Measurements from ENCODE around the gene CADM4.

CADM4 gene

DNA sequence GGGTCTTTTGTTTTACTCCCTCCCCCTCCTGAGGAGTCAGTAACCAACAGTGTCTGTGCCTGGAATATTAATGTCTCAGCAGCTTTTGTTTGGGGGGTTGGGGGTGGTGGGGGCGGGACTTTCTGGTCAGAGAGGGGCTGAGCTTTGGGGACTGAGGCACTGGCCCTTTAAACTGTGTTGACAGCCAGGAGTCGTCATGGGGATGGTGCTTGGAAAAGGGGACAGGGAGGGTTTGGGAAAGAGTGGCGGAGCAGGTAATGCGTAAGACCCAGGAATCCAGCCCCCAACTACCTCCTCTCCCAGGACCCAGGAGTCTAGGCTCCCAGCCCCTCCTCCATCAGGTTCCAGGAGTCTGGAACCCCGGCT is 5.2 kb downstream of the CADM4 start:
- no peak overlapping the region for H3K23ac ChIP-seq (ENCODE audit: low read length)
- H2BK120ac ChIP-seq (ENCODE audit: insufficient read depth, low read length, poor library complexity) = no peak overlapping the region
- H3K36me3 ChIP-seq (ENCODE audit: control insufficient read depth in 1 of 2, insufficient read depth in 2 of 2, low read length in 2 of 2) = no peaks in the 10 kb centered on the region
- no peak overlapping the region for H3K27ac ChIP-seq (ENCODE audit: low read depth, low read length)
- H3K4ac ChIP-seq (ENCODE audit: low read depth, low read length) = no peak overlapping the region
- no peak overlapping the region for H3K18ac ChIP-seq (ENCODE audit: low read length)
- peak overlapping the region; percentile 5 for H2AFZ ChIP-seq (ENCODE audit: insufficient read depth, low read length, poor library complexity)
- H2BK5ac ChIP-seq (ENCODE audit: low read depth, low read length, poor library complexity) = no peak overlapping the region
- no peak overlapping the region for H4K91ac ChIP-seq (ENCODE audit: low read depth, low read length)
- H2BK12ac ChIP-seq (ENCODE audit: low read length) = no peak overlapping the region
- no peak overlapping the region for H4K12ac ChIP-seq (ENCODE audit: low read depth, low read length)
- H3K79me1 ChIP-seq (ENCODE audit: low read length) = peaks cover 6% of the 10 kb centered on the region
- H3K9ac ChIP-seq (ENCODE audit: low read length) = no peak overlapping the region
- WGBS (ENCODE audit: extremely low coverage, insufficient coverage, insufficient read length) = no CpG with 5 or more reads among the region's 5 CpGs
- no peaks in the 10 kb centered on the region for H3K79me2 ChIP-seq (ENCODE audit: control insufficient read depth, insufficient read depth, low read length, poor library complexity)
- H3K4me1 ChIP-seq (ENCODE audit: control insufficient read depth in 1 of 2, insufficient read depth in 2 of 2, low read length in 2 of 2) = peaks cover 13 to 15% of the 10 kb centered on the region in 2 experiments
- no peak overlapping the region for H3K14ac ChIP-seq (ENCODE audit: low read length)
- H3K27me3 ChIP-seq (ENCODE audit: insufficient read depth, low read length) = peaks cover 13% of the 10 kb centered on the region
- H3K9me3 ChIP-seq (ENCODE audit: insufficient read depth, low read depth, low read length) = no peaks in the 10 kb centered on the region
- H4K8ac ChIP-seq (ENCODE audit: low read depth, low read length) = peak overlapping the region; percentile 86
- no peak overlapping the region for H3K4me3 ChIP-seq (ENCODE audit: low read depth, low read length)
- H3K4me2 ChIP-seq (ENCODE audit: low read length) = peak overlapping the region; percentile 55
- H2AK5ac ChIP-seq (ENCODE audit: low read length) = no peak overlapping the region
- DNase-seq = no peak

DNA sequence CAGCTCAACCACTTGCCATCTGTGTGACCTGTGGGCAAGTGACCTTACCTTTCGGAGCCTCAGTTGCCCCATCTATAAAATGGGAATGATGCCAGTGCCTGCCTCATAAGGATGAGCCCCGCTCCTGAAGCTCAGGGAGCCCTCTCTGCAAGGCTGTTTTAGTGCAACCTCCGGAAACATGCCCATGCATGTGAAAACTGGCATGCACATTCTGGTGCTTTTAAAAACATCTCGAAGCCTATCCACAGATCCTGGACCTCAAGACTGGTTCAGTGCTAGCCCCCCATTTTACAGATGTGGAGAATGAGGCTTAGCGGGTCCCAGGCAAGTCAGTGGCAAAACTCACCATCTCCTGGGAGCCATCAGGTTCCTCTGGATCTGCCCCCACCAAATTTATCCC is 5.6 kb downstream of the CADM4 start:
- Histone ChIP-seq H2AK5ac (ENCODE audit: low read length) (no peak overlapping the region), H2BK12ac (ENCODE audit: low read length) (no peak overlapping the region), H3K36me3 (ENCODE audit: control insufficient read depth in 1 of 2, insufficient read depth in 2 of 2, low read length in 2 of 2) (no peaks in the 10 kb centered on the region), H3K79me2 (ENCODE audit: control insufficient read depth, insufficient read depth, low read length, poor library complexity) (no peaks in the 10 kb centered on the region), H3K23ac (ENCODE audit: low read length) (no peak overlapping the region), H3K4me3 (ENCODE audit: low read depth, low read length) (no peak overlapping the region), H4K12ac (ENCODE audit: low read depth, low read length) (no peak overlapping the region), H2BK5ac (ENCODE audit: low read depth, low read length, poor library complexity) (no peak overlapping the region), H3K4me2 (ENCODE audit: low read length) (no peak overlapping the region), H3K27ac (ENCODE audit: low read depth, low read length) (no peak overlapping the region), H2AFZ (ENCODE audit: insufficient read depth, low read length, poor library complexity) (no peak overlapping the region), H3K14ac (ENCODE audit: low read length) (no peak overlapping the region), H3K27me3 (ENCODE audit: insufficient read depth, low read length) (peaks cover 8% of the 10 kb centered on the region), H3K4me1 (ENCODE audit: control insufficient read depth in 1 of 2, insufficient read depth in 2 of 2, low read length in 2 of 2) (peaks cover 13 to 15% of the 10 kb centered on the region in 2 experiments), H3K4ac (ENCODE audit: low read depth, low read length) (no peak overlapping the region), H3K79me1 (ENCODE audit: low read length) (peaks cover 6% of the 10 kb centered on the region), H4K91ac (ENCODE audit: low read depth, low read length) (no peak overlapping the region), H3K9me3 (ENCODE audit: insufficient read depth, low read depth, low read length) (no peaks in the 10 kb centered on the region), H2BK120ac (ENCODE audit: insufficient read depth, low read length, poor library complexity) (no peak overlapping the region), H3K9ac (ENCODE audit: low read length) (peak overlapping the region; percentile 15), H4K8ac (ENCODE audit: low read depth, low read length) (no peak overlapping the region), H3K18ac (ENCODE audit: low read length) (no peak overlapping the region)
- WGBS (ENCODE audit: extremely low coverage, insufficient coverage, insufficient read length) = no CpG with 5 or more reads among the region's 5 CpGs
- DNase-seq = no peak

DNA sequence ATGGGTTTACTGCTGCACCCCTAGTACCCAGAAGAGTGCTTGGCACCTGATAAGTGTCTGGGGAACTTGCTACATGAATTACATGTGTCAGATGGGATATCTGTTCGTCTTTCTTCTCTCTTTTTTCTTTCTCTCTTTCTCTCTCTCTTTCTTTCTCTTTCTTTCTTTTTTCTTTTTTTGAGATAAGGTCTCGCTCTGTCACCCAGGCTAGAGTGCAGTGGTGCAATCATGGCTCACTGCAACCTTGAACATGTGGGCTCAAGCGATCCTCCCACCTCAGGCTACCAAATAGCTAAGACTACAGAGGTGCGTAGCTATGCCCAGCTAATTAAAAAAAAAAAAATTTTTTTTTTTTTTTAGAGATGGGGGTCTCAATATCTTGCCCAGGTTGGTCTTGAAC is 6.1 kb downstream of the CADM4 start:
- H2BK12ac ChIP-seq (ENCODE audit: low read length) = no peak overlapping the region
- peaks cover 13 to 15% of the 10 kb centered on the region in 2 experiments for H3K4me1 ChIP-seq (ENCODE audit: control insufficient read depth in 1 of 2, insufficient read depth in 2 of 2, low read length in 2 of 2)
- no peak overlapping the region for H3K9ac ChIP-seq (ENCODE audit: low read length)
- DNase-seq = no peak
- H3K4ac ChIP-seq (ENCODE audit: low read depth, low read length) = no peak overlapping the region
- peaks cover 3% of the 10 kb centered on the region for H3K27me3 ChIP-seq (ENCODE audit: insufficient read depth, low read length)
- H4K91ac ChIP-seq (ENCODE audit: low read depth, low read length) = no peak overlapping the region
- no peak overlapping the region for H4K8ac ChIP-seq (ENCODE audit: low read depth, low read length)
- WGBS (ENCODE audit: extremely low coverage, insufficient coverage, insufficient read length) = no CpG with 5 or more reads among the region's 4 CpGs
- H2BK120ac ChIP-seq (ENCODE audit: insufficient read depth, low read length, poor library complexity) = no peak overlapping the region
- H3K23ac ChIP-seq (ENCODE audit: low read length) = no peak overlapping the region
- no peak overlapping the region for H3K14ac ChIP-seq (ENCODE audit: low read length)
- H2BK5ac ChIP-seq (ENCODE audit: low read depth, low read length, poor library complexity) = no peak overlapping the region
- H2AFZ ChIP-seq (ENCODE audit: insufficient read depth, low read length, poor library complexity) = no peak overlapping the region
- H4K12ac ChIP-seq (ENCODE audit: low read depth, low read length) = no peak overlapping the region
- H2AK5ac ChIP-seq (ENCODE audit: low read length) = no peak overlapping the region
- H3K4me3 ChIP-seq (ENCODE audit: low read depth, low read length) = no peak overlapping the region
- no peaks in the 10 kb centered on the region for H3K79me2 ChIP-seq (ENCODE audit: control insufficient read depth, insufficient read depth, low read length, poor library complexity)
- H3K18ac ChIP-seq (ENCODE audit: low read length) = no peak overlapping the region
- no peaks in the 10 kb centered on the region for H3K36me3 ChIP-seq (ENCODE audit: control insufficient read depth in 1 of 2, insufficient read depth in 2 of 2, low read length in 2 of 2)
- no peaks in the 10 kb centered on the region for H3K9me3 ChIP-seq (ENCODE audit: insufficient read depth, low read depth, low read length)
- H3K4me2 ChIP-seq (ENCODE audit: low read length) = no peak overlapping the region
- no peak overlapping the region for H3K27ac ChIP-seq (ENCODE audit: low read depth, low read length)
- H3K79me1 ChIP-seq (ENCODE audit: low read length) = peaks cover 6% of the 10 kb centered on the region

DNA sequence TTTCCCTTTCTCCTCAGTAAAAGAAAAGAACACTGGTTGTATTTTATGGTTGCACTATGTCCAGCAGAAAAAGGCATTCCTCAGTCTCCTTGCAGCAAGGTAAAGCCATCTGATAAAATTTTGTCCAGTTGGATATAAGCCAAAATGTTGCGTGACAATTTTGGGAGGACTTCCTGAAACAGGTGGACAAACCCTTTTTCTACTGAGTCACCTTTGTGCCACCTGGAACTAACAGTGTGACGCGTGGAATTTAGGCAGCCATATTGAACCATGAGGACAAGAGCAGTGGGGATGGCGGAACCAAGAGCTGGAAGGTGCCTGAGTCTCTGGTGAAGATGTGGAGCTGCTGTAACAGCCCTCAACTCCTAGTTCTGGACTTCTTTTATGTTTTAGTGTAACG is 8.2 kb downstream of the CADM4 start:
- Histone ChIP-seq H2AK5ac (ENCODE audit: low read length) (no peak overlapping the region), H3K4me2 (ENCODE audit: low read length) (no peak overlapping the region), H3K9me3 (ENCODE audit: insufficient read depth, low read depth, low read length) (no peaks in the 10 kb centered on the region), H4K91ac (ENCODE audit: low read depth, low read length) (no peak overlapping the region), H3K23ac (ENCODE audit: low read length) (no peak overlapping the region), H2BK5ac (ENCODE audit: low read depth, low read length, poor library complexity) (no peak overlapping the region), H3K4ac (ENCODE audit: low read depth, low read length) (no peak overlapping the region), H3K27me3 (ENCODE audit: insufficient read depth, low read length) (no peaks in the 10 kb centered on the region), H3K27ac (ENCODE audit: low read depth, low read length) (no peak overlapping the region), H3K36me3 (ENCODE audit: control insufficient read depth in 1 of 2, insufficient read depth in 2 of 2, low read length in 2 of 2) (no peaks in the 10 kb centered on the region), H3K4me3 (ENCODE audit: low read depth, low read length) (no peak overlapping the region), H3K14ac (ENCODE audit: low read length) (no peak overlapping the region), H3K79me2 (ENCODE audit: control insufficient read depth, insufficient read depth, low read length, poor library complexity) (no peaks in the 10 kb centered on the region), H3K4me1 (ENCODE audit: control insufficient read depth in 1 of 2, insufficient read depth in 2 of 2, low read length in 2 of 2) (peaks cover 13 to 15% of the 10 kb centered on the region in 2 experiments), H3K9ac (ENCODE audit: low read length) (no peak overlapping the region), H3K79me1 (ENCODE audit: low read length) (peaks cover 6% of the 10 kb centered on the region), H2AFZ (ENCODE audit: insufficient read depth, low read length, poor library complexity) (no peak overlapping the region), H2BK120ac (ENCODE audit: insufficient read depth, low read length, poor library complexity) (no peak overlapping the region), H2BK12ac (ENCODE audit: low read length) (no peak overlapping the region), H3K18ac (ENCODE audit: low read length) (no peak overlapping the region), H4K12ac (ENCODE audit: low read depth, low read length) (no peak overlapping the region), H4K8ac (ENCODE audit: low read depth, low read length) (no peak overlapping the region)
- DNase-seq = no peak
- WGBS (ENCODE audit: extremely low coverage, insufficient coverage, insufficient read length) = no CpG with 5 or more reads among the region's 5 CpGs

All from trophoblast cell (in vitro differentiated cells and primary cell).